DND-41 (cell line): Measurements from ENCODE around the gene FGF18.

Experiments
- ATAC-seq: fragments of 200-7000 bp; cut with Tn5 transposase; 3 replicates; pipeline ENCODE4 v1.9.1; 2021; ENCODE audit warnings: low read depth; ENCODE audit not compliant: insufficient read depth
- DNase-seq: peaks from one replicate; pipeline ENCODE4 v3.0.0-alpha.2; 2020
- H2AFZ ChIP-seq: 2 replicates; pipeline ENCODE4 v1.6.0; 2012; ENCODE audit warnings: low read depth, low read length
- H3K27ac ChIP-seq: 2 replicates; pipeline ENCODE4 v1.5.1; 2012; ENCODE audit warnings: low read length, inconsistent platforms
- H3K27me3 ChIP-seq: fragments of 200-600 bp; sonication (generic); 2 replicates; pipeline ENCODE4 v1.6.0; 2012; ENCODE audit warnings: low read length, mild to moderate bottlenecking, inconsistent platforms; ENCODE audit not compliant: insufficient read depth, poor library complexity
- H3K36me3 ChIP-seq: 2 replicates; pipeline ENCODE4 v1.5.1; 2012; ENCODE audit warnings: low read length, inconsistent platforms; ENCODE audit not compliant: insufficient read depth
- H3K4me1 ChIP-seq: 2 replicates; pipeline ENCODE4 v1.5.1; 2012; ENCODE audit warnings: mild to moderate bottlenecking, low read length; ENCODE audit not compliant: insufficient read depth
- H3K4me2 ChIP-seq: 2 replicates; pipeline ENCODE4 v1.6.0; 2012; ENCODE audit warnings: mild to moderate bottlenecking, moderate library complexity, low read length, inconsistent platforms; ENCODE audit not compliant: insufficient read depth
- H3K4me3 ChIP-seq, 2 experiments: fragments of 200-600 bp in 1 of 2; shearing (Covaris generic) in 1 of 2; 2 replicates each; pipeline ENCODE4 v1.5.1; 2012 to 2016; ENCODE audit warnings: inconsistent platforms in 2 of 2, low read length in 2 of 2, mild to moderate bottlenecking in 2 of 2, low read depth in 1 of 2, moderate library complexity in 1 of 2
- H3K79me2 ChIP-seq: 2 replicates; pipeline ENCODE4 v1.6.0; 2012; ENCODE audit warnings: low read length, inconsistent platforms; ENCODE audit not compliant: insufficient read depth
- H3K9ac ChIP-seq: 2 replicates; pipeline ENCODE4 v1.6.0; 2012; ENCODE audit warnings: low read depth, mild to moderate bottlenecking, inconsistent platforms, low read length, moderate library complexity
- H3K9me3 ChIP-seq: 2 replicates; pipeline ENCODE4 v1.5.1; 2012; ENCODE audit warnings: low read length, moderate library complexity, mild to moderate bottlenecking, inconsistent platforms; ENCODE audit not compliant: insufficient read depth, severe bottlenecking
- H4K20me1 ChIP-seq: 2 replicates; pipeline ENCODE4 v1.6.0; 2012; ENCODE audit warnings: low read length; ENCODE audit not compliant: insufficient read depth
- CTCF ChIP-seq: IDR thresholded peaks from 2 replicates; pipeline ENCODE4 v1.5.1; 2012; ENCODE audit warnings: borderline replicate concordance, low read length, moderate library complexity, mild to moderate bottlenecking; ENCODE audit not compliant: poor library complexity, severe bottlenecking; ENCODE audit errors: extremely low read depth
- EZH2 ChIP-seq: IDR thresholded peaks from 3 replicates; pipeline ENCODE4 v1.6.1; 2012; ENCODE audit warnings: borderline replicate concordance, low read depth, mild to moderate bottlenecking, moderate library complexity, low read length, inconsistent platforms; ENCODE audit not compliant: severe bottlenecking

The FGF18 gene

GRCh38 chr5:171463862-171464229 is 44.4 kb downstream of the FGF18 start:
- H3K4me2 ChIP-seq = no peak overlapping the region
- H3K4me3 ChIP-seq = no peak overlapping the region
- no peaks in the 10 kb centered on the region for H3K4me1 ChIP-seq
- H3K9me3 ChIP-seq = no peaks in the 10 kb centered on the region
- no peak for ATAC-seq
- no peak overlapping the region for H3K27ac ChIP-seq
- H3K27me3 ChIP-seq = peaks cover 7% of the 10 kb centered on the region
- TF ChIP-seq EZH2 (no peak), CTCF (no peak)
- no peak overlapping the region for H2AFZ ChIP-seq
- H3K36me3 ChIP-seq = no peaks in the 10 kb centered on the region
- H3K79me2 ChIP-seq = no peaks in the 10 kb centered on the region
- H3K9ac ChIP-seq = no peak overlapping the region
- no peak for DNase-seq
- H4K20me1 ChIP-seq = no peaks in the 10 kb centered on the region

- Histone ChIP-seq H3K4me2 (no peak overlapping the region), H3K36me3 (no peaks in the 10 kb centered on the region), H3K9ac (no peak overlapping the region), H2AFZ (no peak overlapping the region), H3K4me3 (no peak overlapping the region), H3K27me3 (peaks cover 11% of the 10 kb centered on the region), H3K27ac (no peak overlapping the region), H3K79me2 (no peaks in the 10 kb centered on the region), H4K20me1 (no peaks in the 10 kb centered on the region), H3K4me1 (no peaks in the 10 kb centered on the region), H3K9me3 (no peaks in the 10 kb centered on the region)
- ATAC-seq (no peak), DNase-seq (no peak)
- TF ChIP-seq CTCF (no peak), EZH2 (no peak)
These were observed 45.4 kb downstream of the FGF18 start for GRCh38 chr5:171464829-171465228.

GRCh38 chr5:171467107-171467506 is 47.7 kb downstream of the FGF18 start:
- no peak overlapping the region for H2AFZ ChIP-seq
- peaks cover 11% of the 10 kb centered on the region for H3K27me3 ChIP-seq
- no peaks in the 10 kb centered on the region for H3K79me2 ChIP-seq
- H3K4me3 ChIP-seq = no peak overlapping the region
- H3K4me2 ChIP-seq = no peak overlapping the region
- ATAC-seq (no peak), DNase-seq (no peak)
- no peaks in the 10 kb centered on the region for H3K36me3 ChIP-seq
- no peak for TF ChIP-seq CTCF
- no peaks in the 10 kb centered on the region for H3K9me3 ChIP-seq
- H3K4me1 ChIP-seq = no peaks in the 10 kb centered on the region
- no peak overlapping the region for H3K9ac ChIP-seq
- no peak overlapping the region for H3K27ac ChIP-seq
- no peaks in the 10 kb centered on the region for H4K20me1 ChIP-seq

- Histone ChIP-seq H3K4me3 (no peak overlapping the region), H3K9ac (no peak overlapping the region), H3K4me1 (no peaks in the 10 kb centered on the region), H3K27me3 (peaks cover 6% of the 10 kb centered on the region), H2AFZ (no peak overlapping the region), H3K36me3 (no peaks in the 10 kb centered on the region), H3K27ac (no peak overlapping the region), H4K20me1 (no peaks in the 10 kb centered on the region), H3K9me3 (no peaks in the 10 kb centered on the region), H3K79me2 (no peaks in the 10 kb centered on the region), H3K4me2 (no peak overlapping the region)
- ATAC-seq (no peak), DNase-seq (no peak)
- no peak for TF ChIP-seq EZH2
- no peak for TF ChIP-seq CTCF
These were observed 49.9 kb downstream of the FGF18 start for GRCh38 chr5:171469326-171469725.
